K562 (cell line): ENCODE data around the gene NTRK1. TPM values are rescaled to one million over a fixed set of nuclear protein-coding genes. Genes with fewer than 3 reads are reported as not detected.

ENCODE experiments used
- ATAC-seq: fragments of 200-7000 bp; cut with Tn5 transposase; 3 replicates; pipeline ENCODE4 v1.9.1; 2020; ENCODE audit warnings: moderate library complexity
- BruUV-seq: library from RNA; stranded (reverse); fragments of 400-500 nt; replicated peaks from 2 replicates; lab custom pipeline; 2021; lab: Mats Ljungman, UMichigan
- CTCF ChIA-PET: fragments of 300-600 bp; formaldehyde crosslinking; extraction: SDS; loops from one replicate; lab custom pipeline; 2021; ENCODE audit warnings: low intra/inter-chr PET ratio; lab: Yijun Ruan, JAX
- POLR2A ChIA-PET: fragments of 300-600, 350-650 bp; sonication (Branson Sonifier 250); formaldehyde crosslinking; extraction: SDS; loops from one replicate; lab custom pipeline; 2021; ENCODE audit warnings: antibody characterized with exemption, inconsistent platforms; lab: Yijun Ruan, JAX
- DNase-seq, 4 experiments: peaks; one replicate each; pipeline versions ENCODE4 v3.0.0 to v3.0.0-alpha.2; 2011 to 2018; ENCODE audit warnings: low spot score in 3 of 4, mixed read lengths in 3 of 4; ENCODE audit errors: extremely low read depth in 1 of 4
- FAIRE-seq: peaks from 2 replicates; lab custom pipeline; 2011; peaks lifted over from hg19 to GRCh38; lab: Jason Lieb, UNC
- H2AFZ ChIP-seq: 2 replicates; pipeline ENCODE4 v1.6.0; 2011; ENCODE audit warnings: low read depth, low read length, control low read depth, inconsistent platforms
- H3K27ac ChIP-seq: fragments of 200-600 bp; 3 replicates; pipeline ENCODE4 v1.8.0; 2011; ENCODE audit warnings: low read depth, mild to moderate bottlenecking, control low read depth, inconsistent platforms, low read length, moderate library complexity, mixed read lengths; ENCODE audit errors: extremely low read depth
- H3K27me3 ChIP-seq, 2 experiments: fragments of 300-600 bp in 1 of 2; 2 replicates in 1 of 2; 3 replicates in 1 of 2; pipeline versions ENCODE4 v1.6.0 to v1.8.0; 2011; ENCODE audit warnings: inconsistent platforms in 2 of 2, low read length in 2 of 2, mild to moderate bottlenecking in 1 of 2, mixed read lengths in 1 of 2, moderate library complexity in 1 of 2; ENCODE audit not compliant: control insufficient read depth in 2 of 2, insufficient read depth in 2 of 2
- H3K36me3 ChIP-seq: fragments of 300-600 bp; 3 replicates; pipeline ENCODE4 v1.8.0; 2011; ENCODE audit warnings: mild to moderate bottlenecking, low read length, inconsistent platforms; ENCODE audit not compliant: control insufficient read depth, insufficient read depth
- H3K4me1 ChIP-seq, 2 experiments: fragments of 200-600 bp in 1 of 2; replicated peaks in 1 of 2; 2 replicates in 1 of 2; 3 replicates in 1 of 2; pipeline versions ENCODE4 v1.5.1 to v1.8.0; 2011; ENCODE audit warnings: inconsistent platforms in 2 of 2, low read length in 2 of 2, mild to moderate bottlenecking in 1 of 2, mixed read lengths in 1 of 2, moderate library complexity in 1 of 2; ENCODE audit not compliant: control insufficient read depth in 2 of 2, insufficient read depth in 2 of 2
- H3K4me2 ChIP-seq: 2 replicates; pipeline ENCODE4 v1.6.1; 2011; ENCODE audit warnings: low read length, control low read depth, inconsistent platforms, mixed read lengths; ENCODE audit not compliant: insufficient read depth
- H3K4me3 ChIP-seq: fragments of 200-600 bp; sonication (generic), shearing (Covaris generic); 2 replicates; pipeline ENCODE4 v1.5.1; 2016; ENCODE audit warnings: control low read depth, inconsistent platforms
- H3K79me2 ChIP-seq: fragments of 200-600 bp; 3 replicates; pipeline ENCODE4 v1.8.0; 2011; ENCODE audit warnings: low read length, inconsistent platforms; ENCODE audit not compliant: control insufficient read depth, insufficient read depth
- H3K9ac ChIP-seq, 2 experiments: 2 replicates each; pipeline versions ENCODE4 v1.6.0 to v1.6.1; 2011; ENCODE audit warnings: low read depth in 2 of 2, low read length in 2 of 2, control low read depth in 1 of 2, inconsistent platforms in 1 of 2, mild to moderate bottlenecking in 1 of 2, mixed read lengths in 1 of 2; ENCODE audit not compliant: insufficient read depth in 1 of 2
- H3K9me1 ChIP-seq: one replicate; pipeline ENCODE4 v1.6.0; 2011; ENCODE audit warnings: inconsistent platforms, mild to moderate bottlenecking, low read length, moderate library complexity; ENCODE audit not compliant: control insufficient read depth, insufficient read depth
- H3K9me3 ChIP-seq: replicated peaks from 2 replicates; pipeline ENCODE4 v1.5.1; 2011; ENCODE audit warnings: low read depth, low read length, inconsistent platforms; ENCODE audit not compliant: control insufficient read depth, insufficient read depth
- H4K20me1 ChIP-seq: replicated peaks from 2 replicates; pipeline ENCODE4 v1.6.1; 2011; ENCODE audit warnings: low read length, inconsistent platforms, mixed read lengths; ENCODE audit not compliant: control insufficient read depth, insufficient read depth
- CREBBP ChIP-seq: IDR thresholded peaks from one replicate; pipeline ENCODE4 v1.6.1; 2012; ENCODE audit warnings: low read depth, mild to moderate bottlenecking, control low read depth, inconsistent platforms, low read length
- HDGF ChIP-seq: fragments of 450-650 bp; IDR thresholded peaks from 2 replicates; pipeline ENCODE4 v1.6.1; 2016
- NCOA4 ChIP-seq: fragments of 450-650 bp; IDR thresholded peaks from 2 replicates; pipeline ENCODE4 v1.6.1; 2018; ENCODE audit warnings: mild to moderate bottlenecking; ENCODE audit not compliant: partially characterized antibody
- SIX5 ChIP-seq, 2 experiments: IDR thresholded peaks; 2 replicates each; pipeline ENCODE4 v1.6.1; 2011; ENCODE audit warnings: low read length in 2 of 2, borderline replicate concordance in 1 of 2, low read depth in 1 of 2, mild to moderate bottlenecking in 1 of 2, moderate library complexity in 1 of 2; ENCODE audit not compliant: insufficient read depth in 1 of 2
- SP1 ChIP-seq: sonication (generic); formaldehyde crosslinking; IDR thresholded peaks from 2 replicates; pipeline ENCODE4 v1.8.1; 2022; ENCODE audit warnings: mild to moderate bottlenecking, missing genetic modification reagents
- TCF7 ChIP-seq: sonication (generic); IDR thresholded peaks from 2 replicates; pipeline ENCODE4 v1.6.1; 2016; ENCODE audit warnings: antibody characterized with exemption, borderline replicate concordance
- ZBTB1 ChIP-seq: sonication (generic); formaldehyde crosslinking; IDR thresholded peaks from 2 replicates; pipeline ENCODE4 v1.8.1; 2023; ENCODE audit warnings: missing genetic modification reagents, low read depth, mild to moderate bottlenecking, borderline replicate concordance
- WGBS: fragments of 100-300 bp; shearing (Covaris generic); methylation state at CpG from one replicate; pipeline ENCODE4 v1.1.6; 2016; ENCODE audit warnings: low coverage, mixed read lengths; ENCODE audit not compliant: insufficient coverage; ENCODE audit errors: missing lambda C conversion rate; 5-methylcytosine and 5-hydroxymethylcytosine counted together
- in situ Hi-C: fragments of 300-500 bp; cut with MboI; formaldehyde crosslinking; loops from 4 replicates; pipeline ENCODE4 v1.15.0; 2018; ENCODE audit warnings: inconsistent platforms, mixed read lengths
- intact Hi-C: fragments of 100-400 bp; cut with micrococcal nuclease; formaldehyde crosslinking; loops from 2 replicates; pipeline ENCODE4 v1.14.2; 2022
- polyA plus RNA-seq, 8 experiments: library from polyadenylated mRNA; depleted of rRNA in 4 of 8; stranded (reverse) in 5 of 8; unstranded in 3 of 8; fragments of >200 nt; fragmentation: Nextera tagmentation in 2 of 8; fragmentation: Illumina TruSeq in 1 of 8; extraction: Ambion mirVana in 2 of 8; extraction: Trizol in 1 of 8; gene quantifications; 2 replicates each; pipeline versions ENCODE4 v1.2.1 to v1.2.3, GENCODE V29; 2011 to 2014; ENCODE audit warnings: inconsistent platforms in 1 of 8, missing spikeins in 1 of 8
- total RNA-seq, 7 experiments: library from RNA; depleted of rRNA in 6 of 7; stranded (reverse); fragments of >200 nt in 6 of 7; fragmentation: Illumina TruSeq in 2 of 7; extraction: Trizol in 2 of 7; gene quantifications; 2 replicates each; pipeline versions ENCODE4 v1.2.1 to v1.2.3, GENCODE V29; 2011 to 2021; ENCODE audit warnings: low replicate concordance in 1 of 7
- TF ChIP-seq, protein P1 (sequence below): fragments of 250-450 bp; sonication (Bioruptor Pico); IDR thresholded peaks from 2 replicates; pipeline ENCODE4 v1.4.0; 2020; ENCODE audit warnings: mild to moderate bottlenecking, moderate library complexity
- TF ChIP-seq, protein P2 (sequence below): sonication (generic); formaldehyde crosslinking; IDR thresholded peaks from 2 replicates; pipeline ENCODE4 v1.8.0; 2023; ENCODE audit warnings: missing genetic modification reagents, mild to moderate bottlenecking, borderline replicate concordance
- TF ChIP-seq, protein P3 (sequence below): sonication (generic); formaldehyde crosslinking; IDR thresholded peaks from 2 replicates; pipeline ENCODE4 v1.8.1; 2023; ENCODE audit warnings: mild to moderate bottlenecking, missing genetic modification reagents, moderate library complexity

The NTRK1 gene
- total and polyA plus RNA-seq, 9 of the 15 experiments (the other 6 are each of a cell fraction or from before 2014, with no cell fraction given), result 0.46 to 30.0 (median 7.9) TPM

DNA sequence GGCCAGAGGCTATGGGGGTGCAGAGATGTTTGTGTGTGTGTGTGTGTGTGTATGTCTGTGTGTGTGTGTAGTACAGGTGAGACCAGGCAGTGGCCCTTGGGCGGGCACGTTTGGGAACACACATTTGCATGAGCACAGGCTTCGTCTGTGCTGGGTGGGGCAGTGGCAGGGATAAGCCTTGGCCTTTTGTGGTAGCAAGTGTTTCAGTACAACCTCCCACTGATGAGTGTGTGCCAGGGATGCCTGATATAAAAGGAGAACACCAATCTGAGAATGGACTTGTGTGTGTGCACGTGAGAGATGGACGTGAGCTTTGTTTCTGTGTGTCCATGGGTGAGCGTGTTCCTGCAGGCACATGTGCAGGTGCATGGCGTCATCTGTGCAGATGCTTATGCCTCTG, 3.0 kb downstream of the NTRK1 start:
- Histone ChIP-seq H2AFZ (peak overlapping the region; percentile 56), H3K36me3 (peaks cover 3% of the 10 kb centered on the region; the same call in 2 of the 3 replicates), H3K9me1 (no peaks in the 10 kb centered on the region), H3K9ac (peak overlapping the region; percentile 36 to 74; a peak in 3 of 4 replicates), H3K79me2 (peaks cover 41% of the 10 kb centered on the region; the same call in 2 of the 3 replicates), H3K4me3 (peak overlapping the region; percentile 20), H3K4me1 (peaks cover 75 to 91% of the 10 kb centered on the region in 2 experiments), H3K27ac (peak overlapping the region; percentile 61; the same call in 2 of the 3 replicates), H3K9me3 (no peaks in the 10 kb centered on the region), H3K27me3 (no peaks in the 10 kb centered on the region), H4K20me1 (no peaks in the 10 kb centered on the region), H3K4me2 (peak overlapping the region; percentile 79)
- ChIA-PET CTCF (no interaction called here), POLR2A (interaction anchor here (0.6 kb wide), 2 partner anchors 22 to 137 kb away, joined by 3 to 4 read pairs; no protein-coding TSS in a partner anchor)
- FAIRE-seq (no peak), ATAC-seq (no peak), DNase-seq (no peak)
- no TSS peak for BruUV-seq
- in situ Hi-C loops (loop anchor here (5.0 kb wide), 2 partner anchors 61 to 136 kb away; partner anchors contain the start of genes ISG20L2 and METTL25B), intact Hi-C loops (loop anchor here (5.0 kb wide), 1 partner anchor 176 kb away; no protein-coding TSS in a partner anchor)
- WGBS, result 38% methylated on average over 7 of the region's 7 CpGs
- TF ChIP-seq ZBTB1 (CRISPR knock-in tag) (no peak), HDGF (0 out of 2 replicates have a peak, but pooled peaks have one; percentile 0), TCF7 (no peak), CREBBP (no peak), SP1 (no peak), SIX5 (IDR thresholded peaks at IDR 0.05; ENCODE audit: borderline replicate concordance in 1 of 2, insufficient read depth in 1 of 2, low read depth in 1 of 2, low read length in 2 of 2) (no peak), NCOA4 (no peak)
- TF ChIP-seq, protein P1, sequence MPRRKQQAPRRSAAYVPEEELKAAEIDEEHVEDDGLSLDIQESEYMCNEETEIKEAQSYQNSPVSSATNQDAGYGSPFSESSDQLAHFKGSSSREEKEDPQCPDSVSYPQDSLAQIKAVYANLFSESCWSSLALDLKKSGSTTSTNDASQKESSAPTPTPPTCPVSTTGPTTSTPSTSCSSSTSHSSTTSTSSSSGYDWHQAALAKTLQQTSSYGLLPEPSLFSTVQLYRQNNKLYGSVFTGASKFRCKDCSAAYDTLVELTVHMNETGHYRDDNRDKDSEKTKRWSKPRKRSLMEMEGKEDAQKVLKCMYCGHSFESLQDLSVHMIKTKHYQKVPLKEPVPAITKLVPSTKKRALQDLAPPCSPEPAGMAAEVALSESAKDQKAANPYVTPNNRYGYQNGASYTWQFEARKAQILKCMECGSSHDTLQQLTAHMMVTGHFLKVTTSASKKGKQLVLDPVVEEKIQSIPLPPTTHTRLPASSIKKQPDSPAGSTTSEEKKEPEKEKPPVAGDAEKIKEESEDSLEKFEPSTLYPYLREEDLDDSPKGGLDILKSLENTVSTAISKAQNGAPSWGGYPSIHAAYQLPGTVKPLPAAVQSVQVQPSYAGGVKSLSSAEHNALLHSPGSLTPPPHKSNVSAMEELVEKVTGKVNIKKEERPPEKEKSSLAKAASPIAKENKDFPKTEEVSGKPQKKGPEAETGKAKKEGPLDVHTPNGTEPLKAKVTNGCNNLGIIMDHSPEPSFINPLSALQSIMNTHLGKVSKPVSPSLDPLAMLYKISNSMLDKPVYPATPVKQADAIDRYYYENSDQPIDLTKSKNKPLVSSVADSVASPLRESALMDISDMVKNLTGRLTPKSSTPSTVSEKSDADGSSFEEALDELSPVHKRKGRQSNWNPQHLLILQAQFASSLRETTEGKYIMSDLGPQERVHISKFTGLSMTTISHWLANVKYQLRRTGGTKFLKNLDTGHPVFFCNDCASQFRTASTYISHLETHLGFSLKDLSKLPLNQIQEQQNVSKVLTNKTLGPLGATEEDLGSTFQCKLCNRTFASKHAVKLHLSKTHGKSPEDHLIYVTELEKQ (CRISPR knock-in tag), result no peak
- TF ChIP-seq, protein P2, sequence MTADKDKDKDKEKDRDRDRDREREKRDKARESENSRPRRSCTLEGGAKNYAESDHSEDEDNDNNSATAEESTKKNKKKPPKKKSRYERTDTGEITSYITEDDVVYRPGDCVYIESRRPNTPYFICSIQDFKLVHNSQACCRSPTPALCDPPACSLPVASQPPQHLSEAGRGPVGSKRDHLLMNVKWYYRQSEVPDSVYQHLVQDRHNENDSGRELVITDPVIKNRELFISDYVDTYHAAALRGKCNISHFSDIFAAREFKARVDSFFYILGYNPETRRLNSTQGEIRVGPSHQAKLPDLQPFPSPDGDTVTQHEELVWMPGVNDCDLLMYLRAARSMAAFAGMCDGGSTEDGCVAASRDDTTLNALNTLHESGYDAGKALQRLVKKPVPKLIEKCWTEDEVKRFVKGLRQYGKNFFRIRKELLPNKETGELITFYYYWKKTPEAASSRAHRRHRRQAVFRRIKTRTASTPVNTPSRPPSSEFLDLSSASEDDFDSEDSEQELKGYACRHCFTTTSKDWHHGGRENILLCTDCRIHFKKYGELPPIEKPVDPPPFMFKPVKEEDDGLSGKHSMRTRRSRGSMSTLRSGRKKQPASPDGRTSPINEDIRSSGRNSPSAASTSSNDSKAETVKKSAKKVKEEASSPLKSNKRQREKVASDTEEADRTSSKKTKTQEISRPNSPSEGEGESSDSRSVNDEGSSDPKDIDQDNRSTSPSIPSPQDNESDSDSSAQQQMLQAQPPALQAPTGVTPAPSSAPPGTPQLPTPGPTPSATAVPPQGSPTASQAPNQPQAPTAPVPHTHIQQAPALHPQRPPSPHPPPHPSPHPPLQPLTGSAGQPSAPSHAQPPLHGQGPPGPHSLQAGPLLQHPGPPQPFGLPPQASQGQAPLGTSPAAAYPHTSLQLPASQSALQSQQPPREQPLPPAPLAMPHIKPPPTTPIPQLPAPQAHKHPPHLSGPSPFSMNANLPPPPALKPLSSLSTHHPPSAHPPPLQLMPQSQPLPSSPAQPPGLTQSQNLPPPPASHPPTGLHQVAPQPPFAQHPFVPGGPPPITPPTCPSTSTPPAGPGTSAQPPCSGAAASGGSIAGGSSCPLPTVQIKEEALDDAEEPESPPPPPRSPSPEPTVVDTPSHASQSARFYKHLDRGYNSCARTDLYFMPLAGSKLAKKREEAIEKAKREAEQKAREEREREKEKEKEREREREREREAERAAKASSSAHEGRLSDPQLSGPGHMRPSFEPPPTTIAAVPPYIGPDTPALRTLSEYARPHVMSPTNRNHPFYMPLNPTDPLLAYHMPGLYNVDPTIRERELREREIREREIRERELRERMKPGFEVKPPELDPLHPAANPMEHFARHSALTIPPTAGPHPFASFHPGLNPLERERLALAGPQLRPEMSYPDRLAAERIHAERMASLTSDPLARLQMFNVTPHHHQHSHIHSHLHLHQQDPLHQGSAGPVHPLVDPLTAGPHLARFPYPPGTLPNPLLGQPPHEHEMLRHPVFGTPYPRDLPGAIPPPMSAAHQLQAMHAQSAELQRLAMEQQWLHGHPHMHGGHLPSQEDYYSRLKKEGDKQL (CRISPR knock-in tag), result no peak
- TF ChIP-seq, protein P3, sequence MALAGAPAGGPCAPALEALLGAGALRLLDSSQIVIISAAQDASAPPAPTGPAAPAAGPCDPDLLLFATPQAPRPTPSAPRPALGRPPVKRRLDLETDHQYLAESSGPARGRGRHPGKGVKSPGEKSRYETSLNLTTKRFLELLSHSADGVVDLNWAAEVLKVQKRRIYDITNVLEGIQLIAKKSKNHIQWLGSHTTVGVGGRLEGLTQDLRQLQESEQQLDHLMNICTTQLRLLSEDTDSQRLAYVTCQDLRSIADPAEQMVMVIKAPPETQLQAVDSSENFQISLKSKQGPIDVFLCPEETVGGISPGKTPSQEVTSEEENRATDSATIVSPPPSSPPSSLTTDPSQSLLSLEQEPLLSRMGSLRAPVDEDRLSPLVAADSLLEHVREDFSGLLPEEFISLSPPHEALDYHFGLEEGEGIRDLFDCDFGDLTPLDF (CRISPR knock-in tag), result no peak
